Measurements from ENCODE around the gene NADK2. TPM values are rescaled to one million over a fixed set of nuclear protein-coding genes. Genes with fewer than 3 reads are reported as not detected.

Gene NADK2
- total RNA-seq, 4 donors from 2014 or later = 44.6 to 74.8 (median 59.5) TPM

GRCh38 chr5:36155291-36155690 is 86.4 kb downstream of the NADK2 start:
- Histone ChIP-seq H3K27ac (replicated peaks in 1 of 4) (no peak overlapping the region), H3K27me3 (no peaks in the 10 kb centered on the region), H3K4me3 (no peak overlapping the region), H3K9me3 (no peaks in the 10 kb centered on the region), H3K4me1 (peaks cover 29 to 50% (median 32%) of the 10 kb centered on the region in 4 donors), H3K36me3 (peaks cover 8 to 68% (median 46%) of the 10 kb centered on the region in 4 donors)
- 86% methylated on average over 7 of the region's 7 CpGs for WGBS
- intact Hi-C loops (cut with DNase I) = no loop called here
- DNase-seq (ENCODE audit: extremely low spot score) = no peak
- TF ChIP-seq POLR2AphosphoS5 (IDR thresholded peaks at IDR 0.05) = no peak
- no peak for TF ChIP-seq POLR2A (IDR thresholded peaks at IDR 0.05; ENCODE audit: low read depth)
- no peak for TF ChIP-seq EP300 (IDR thresholded peaks at IDR 0.05)
- TF ChIP-seq CTCF (IDR thresholded peaks at IDR 0.05) = no peak

- 80% methylated on average over 4 of the region's 4 CpGs for WGBS
- intact Hi-C loops (cut with DNase I) = no loop called here
Observed at GRCh38 chr5:36153726-36154125, 88.0 kb downstream of the NADK2 start.

GRCh38 chr5:36153298-36153677 is 88.4 kb downstream of the NADK2 start:
- intact Hi-C loops (cut with DNase I) = no loop called here
- TF ChIP-seq EP300 (IDR thresholded peaks at IDR 0.05) (no peak), POLR2A (IDR thresholded peaks at IDR 0.05; ENCODE audit: low read depth) (no peak), POLR2AphosphoS5 (IDR thresholded peaks at IDR 0.05) (no peak), CTCF (IDR thresholded peaks at IDR 0.05) (no peak)
- WGBS = 52% methylated on average over 7 of the region's 7 CpGs
- Histone ChIP-seq H3K4me3 (peak overlapping the region; percentile 78 to 95 (median 90)), H3K27ac (replicated peaks in 1 of 4) (no peak overlapping the region), H3K27me3 (no peaks in the 10 kb centered on the region), H3K36me3 (peaks cover 0 to 49% (median 29%) of the 10 kb centered on the region in 4 donors), H3K9me3 (no peaks in the 10 kb centered on the region), H3K4me1 (peaks cover 40 to 61% (median 43%) of the 10 kb centered on the region in 4 donors)
- DNase-seq (ENCODE audit: extremely low spot score) = no peak

More at GRCh38 chr5:36153726-36154125, 88.0 kb downstream of the NADK2 start:
- Histone ChIP-seq H3K36me3 (peaks cover 0 to 52% (median 32%) of the 10 kb centered on the region in 4 donors), H3K4me1 (peaks cover 40 to 61% (median 42%) of the 10 kb centered on the region in 4 donors), H3K4me3 (no peak overlapping the region), H3K9me3 (no peaks in the 10 kb centered on the region), H3K27me3 (no peaks in the 10 kb centered on the region), H3K27ac (replicated peaks in 1 of 4) (no peak overlapping the region)
- no peak for TF ChIP-seq POLR2AphosphoS5 (IDR thresholded peaks at IDR 0.05)
- TF ChIP-seq POLR2A (IDR thresholded peaks at IDR 0.05; ENCODE audit: low read depth) = no peak
- TF ChIP-seq EP300 (IDR thresholded peaks at IDR 0.05) = no peak
- no peak for TF ChIP-seq CTCF (IDR thresholded peaks at IDR 0.05)
- no peak for DNase-seq (ENCODE audit: extremely low spot score)

GRCh38 chr5:36152324-36153297 is 89.1 kb downstream of the NADK2 start:
- Histone ChIP-seq H3K27ac (replicated peaks in 1 of 4) (peak overlapping the region; percentile 55 to 90 (median 82)), H3K27me3 (no peaks in the 10 kb centered on the region), H3K4me3 (peak overlapping the region; percentile 78 to 95 (median 90)), H3K9me3 (no peaks in the 10 kb centered on the region), H3K4me1 (peaks cover 40 to 58% (median 43%) of the 10 kb centered on the region in 4 donors), H3K36me3 (peaks cover 0 to 43% (median 22%) of the 10 kb centered on the region in 4 donors)
- no peak for TF ChIP-seq POLR2A (IDR thresholded peaks at IDR 0.05; ENCODE audit: low read depth)
- TF ChIP-seq EP300 (IDR thresholded peaks at IDR 0.05) = no peak
- no peak for TF ChIP-seq POLR2AphosphoS5 (IDR thresholded peaks at IDR 0.05)
- no peak for TF ChIP-seq CTCF (IDR thresholded peaks at IDR 0.05)
- WGBS = 4% methylated on average over 20 of the region's 24 CpGs
- intact Hi-C loops (cut with DNase I) = no loop called here
- no peak for DNase-seq (ENCODE audit: extremely low spot score)
